DMS 273 (cell line): ENCODE measurements around the gene ORM1.
A peak's percentile ranks its signal among the peaks of the same experiment; 100 is the strongest.
"Not testable (repeated sequence)": the region's sequence is repeated elsewhere in the genome, so short reads cannot be mapped to it uniquely, and the experiment has no call there.

Source experiments
- DNase-seq: peaks from one replicate; lab custom pipeline; 2025; ENCODE audit not compliant: unreplicated experiment; lab: John Stamatoyannopoulos, UW

The ORM1 gene

GRCh38 chr9:114304416-114305188 is 18.3 kb upstream of the ORM1 start:
- no peak for DNase-seq

- DNase-seq = no peak
Observed at GRCh38 chr9:114307899-114308267, 15.0 kb upstream of the ORM1 start.

GRCh38 chr9:114308361-114308950 is 14.4 kb upstream of the ORM1 start:
- no peak for DNase-seq

- no peak for DNase-seq
Observed at GRCh38 chr9:114309096-114309495, 13.8 kb upstream of the ORM1 start.

- DNase-seq = no peak
Observed at GRCh38 chr9:114310471-114311450, 12.1 kb upstream of the ORM1 start.

- no peak for DNase-seq
Observed at GRCh38 chr9:114311571-114312512, 11.1 kb upstream of the ORM1 start.

DNA sequence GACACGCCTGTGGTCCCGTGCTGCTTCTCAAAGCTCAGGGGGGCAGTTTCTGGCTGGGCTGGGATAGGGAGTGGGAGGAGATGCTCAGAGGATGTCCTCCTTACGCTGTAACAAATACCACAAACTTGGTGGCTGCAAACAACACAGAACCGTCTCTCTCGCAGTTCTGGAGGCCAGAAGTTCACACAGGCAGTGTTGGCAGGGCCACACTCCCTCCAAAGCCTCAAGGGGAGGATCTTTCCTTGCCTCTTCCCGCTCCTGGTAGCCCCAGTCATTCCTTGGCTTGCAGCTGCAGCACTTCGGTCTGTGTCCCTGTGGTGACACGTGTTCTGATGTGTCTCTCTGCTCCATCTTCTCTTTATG is 10.4 kb upstream of the ORM1 start:
- DNase-seq = no peak

DNA sequence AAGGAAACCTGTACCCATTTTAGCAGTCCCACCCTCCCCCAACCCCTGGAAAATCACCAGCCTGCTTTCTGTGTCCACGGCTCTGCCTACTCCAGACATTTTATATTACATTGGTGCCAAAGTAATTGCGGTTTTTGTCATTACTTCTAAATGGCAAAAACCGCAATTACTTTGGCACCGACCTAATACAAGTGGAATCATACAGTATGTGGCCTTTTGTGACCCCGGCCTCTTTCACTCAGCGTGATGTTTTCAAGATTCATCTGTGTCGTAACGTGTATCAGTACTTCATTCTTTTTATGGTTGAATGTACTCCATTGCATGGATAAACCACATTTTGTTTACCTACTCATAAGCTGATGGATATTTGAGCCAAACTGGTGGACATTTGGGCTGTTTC is 9.7 kb upstream of the ORM1 start:
- no peak for DNase-seq

- DNase-seq = peak; percentile 74
Observed at GRCh38 chr9:114314256-114314867, 8.5 kb upstream of the ORM1 start.

DNA sequence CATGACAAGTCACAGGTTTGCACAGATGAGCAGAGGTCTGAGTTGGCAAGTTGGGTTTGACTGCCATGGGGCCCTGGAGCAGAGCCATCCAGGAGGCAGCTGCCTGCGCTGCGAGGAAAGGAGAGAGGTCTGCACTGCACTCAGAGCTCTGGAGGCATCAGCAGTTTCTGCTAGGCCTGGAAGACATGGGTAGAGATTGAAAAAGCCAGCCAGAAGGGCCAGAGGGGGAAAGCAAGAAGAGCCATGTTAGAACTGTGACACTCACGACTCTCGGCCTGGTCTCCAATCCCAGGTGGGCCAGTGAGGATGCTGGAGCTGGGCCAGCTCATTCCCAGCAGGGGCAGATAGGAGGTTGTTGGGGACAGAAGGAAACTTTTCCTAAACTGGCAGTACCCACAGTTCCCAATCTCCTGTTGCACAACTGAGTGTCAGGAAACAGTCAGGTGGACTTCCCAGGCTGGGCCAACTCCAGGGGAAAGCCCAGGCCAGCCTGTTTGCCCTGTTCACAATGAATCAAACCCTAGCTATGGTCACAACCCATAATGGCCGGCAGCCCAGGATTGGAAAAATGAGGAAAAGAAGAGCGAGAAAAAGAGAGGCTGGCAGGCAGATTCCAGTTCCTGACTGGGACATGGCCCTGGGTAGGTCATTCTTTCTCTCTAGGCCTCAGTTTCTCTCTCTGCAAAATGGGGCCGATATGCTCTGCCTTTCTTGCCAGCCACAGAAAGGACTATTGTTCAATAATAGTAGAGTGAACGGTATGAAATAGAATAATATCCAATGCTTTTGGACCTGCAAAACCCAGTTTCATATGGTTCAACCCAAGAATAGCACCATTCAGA is 7.8 kb upstream of the ORM1 start:
- DNase-seq = peak; percentile 59

DNA sequence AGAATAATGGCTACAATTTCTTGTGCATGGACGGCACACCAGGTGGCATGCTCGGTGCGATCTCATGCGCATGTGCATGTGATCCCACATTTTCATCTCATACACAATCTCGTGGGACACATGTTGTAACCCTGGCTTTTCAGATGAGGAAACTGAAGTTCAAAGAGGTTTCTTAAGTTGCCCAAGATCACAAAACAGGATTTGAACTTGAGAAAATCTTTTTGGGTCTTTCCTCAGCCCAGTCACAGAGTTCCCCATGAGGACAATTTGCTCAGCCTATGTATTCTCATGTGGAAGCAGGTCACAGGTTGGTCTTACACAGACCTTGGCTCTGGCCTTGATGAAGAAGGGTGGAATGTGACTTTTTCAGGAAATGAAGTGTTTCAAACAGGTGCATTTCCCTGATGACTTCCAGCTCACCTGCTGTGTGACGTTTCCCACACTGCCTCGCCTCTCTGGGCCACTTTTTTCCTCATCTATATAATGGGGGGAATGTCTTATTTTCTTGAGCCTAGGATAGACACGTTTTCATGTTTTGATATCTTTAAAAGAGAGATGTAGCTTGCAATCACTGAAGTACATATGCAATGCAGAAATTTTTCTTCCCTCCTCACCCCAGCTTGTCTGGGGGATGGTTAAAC is 7.1 kb upstream of the ORM1 start:
- peak; percentile 12 for DNase-seq

DNA sequence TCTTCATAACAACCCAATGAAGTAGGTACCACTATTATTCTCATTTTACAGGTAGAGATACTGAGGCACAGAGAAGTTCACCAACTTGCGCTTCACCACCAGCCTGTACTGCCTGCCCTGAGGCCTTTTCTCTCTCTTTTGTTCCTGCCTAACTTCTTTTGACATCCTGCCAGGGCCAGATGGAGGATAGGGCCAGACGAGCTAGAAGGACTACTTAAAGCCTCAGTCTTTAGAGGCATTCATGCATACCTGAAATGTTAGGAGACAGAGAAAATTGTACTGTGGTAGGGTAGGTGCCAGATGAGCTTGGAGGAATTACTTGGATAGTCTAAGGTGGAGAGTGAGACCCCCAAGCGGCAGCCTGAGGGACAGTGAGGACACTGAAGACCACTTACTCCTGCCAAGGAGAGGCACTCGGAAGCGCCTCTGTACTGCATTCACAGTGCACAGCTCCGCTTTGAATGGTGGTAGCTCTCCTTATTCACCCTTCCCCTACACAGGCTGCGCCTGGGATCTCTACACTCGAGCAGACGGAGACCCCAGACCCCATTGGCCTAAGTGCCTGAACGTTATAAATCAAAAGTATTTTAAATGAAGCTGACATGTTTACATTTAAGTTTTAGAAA is 6.2 kb upstream of the ORM1 start:
- DNase-seq = peak; percentile 94

DNA sequence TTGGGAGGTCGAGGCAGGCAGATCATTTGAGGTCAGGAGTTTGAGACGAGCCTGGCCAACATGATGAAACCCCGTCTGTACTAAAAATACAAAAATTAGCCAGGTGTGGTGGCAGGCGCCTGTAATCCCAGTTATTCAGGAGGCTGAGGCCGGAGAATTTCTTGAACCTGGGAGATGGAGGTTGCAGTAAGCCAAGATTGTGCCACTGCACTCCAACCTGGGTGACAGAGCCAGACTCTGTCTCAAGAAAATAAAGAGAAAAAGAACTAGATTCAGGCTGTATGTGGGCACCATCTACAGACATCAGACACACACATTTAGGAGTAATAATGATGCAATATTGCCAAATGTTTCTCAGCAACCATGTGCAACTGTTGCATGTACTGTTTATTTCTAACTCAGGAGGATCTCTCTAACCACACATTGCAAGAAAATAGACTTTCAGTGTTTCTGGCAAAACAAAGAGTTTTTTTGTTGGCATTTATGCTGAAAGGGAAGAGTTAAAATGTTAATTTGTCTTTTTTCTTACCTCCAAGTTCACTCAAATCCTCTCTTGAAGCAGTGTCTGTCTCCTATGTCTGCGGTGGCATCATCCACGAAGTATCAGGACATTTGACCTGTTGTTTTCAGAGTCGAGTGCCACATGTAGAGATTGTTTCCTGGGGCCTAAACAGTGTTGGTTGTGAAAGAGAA is 5.1 kb upstream of the ORM1 start:
- peak; percentile 35 for DNase-seq

- no peak for DNase-seq
Observed at GRCh38 chr9:114318416-114318815, 4.5 kb upstream of the ORM1 start.

GRCh38 chr9:114319147-114319546 is 3.8 kb upstream of the ORM1 start:
- peak; percentile 14 for DNase-seq

GRCh38 chr9:114320710-114321109 is 2.2 kb upstream of the ORM1 start:
- DNase-seq = not testable (repeated sequence)

DNA sequence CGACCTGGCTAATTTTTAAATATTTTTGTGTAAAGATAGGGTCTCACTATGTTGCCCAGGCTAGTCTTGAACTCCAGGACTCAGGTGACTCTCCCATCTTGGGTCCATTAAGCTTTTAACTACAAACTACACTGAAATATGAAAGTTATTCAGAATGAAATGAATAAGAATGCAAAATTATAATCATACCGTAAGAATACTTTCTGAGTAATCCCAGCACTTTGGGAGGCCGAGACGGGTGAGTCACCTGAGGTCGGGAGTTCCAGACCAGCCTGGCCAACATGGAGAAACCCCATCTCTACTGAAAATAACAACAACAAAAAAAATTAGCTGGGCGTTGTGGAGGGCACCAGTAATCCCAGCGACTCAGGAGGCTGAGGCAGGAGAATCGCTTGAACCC is 1.1 kb upstream of the ORM1 start:
- no peak for DNase-seq
